Vagina (tissue), 2 donors: ENCODE measurements around the gene ZSWIM7. TPM values are rescaled to one million over a fixed set of nuclear protein-coding genes. Genes with fewer than 3 reads are reported as not detected.

Source experiments
- DNase-seq, 2 donors: peaks; one replicate each; pipeline ENCODE4 v3.0.0-alpha.2; 2017; ENCODE audit errors: extremely low spot score in 2 of 2
- H3K27ac ChIP-seq: fragments of 200-600 bp; sonication (generic); one replicate; pipeline ENCODE4 v1.5.1; 2019
- H3K27me3 ChIP-seq: fragments of 200-600 bp; sonication (generic); one replicate; pipeline ENCODE4 v1.5.1; 2019
- H3K36me3 ChIP-seq, 2 donors: fragments of 200-600 bp; sonication (generic); one replicate each; pipeline ENCODE4 v1.5.1; 2017 to 2019
- H3K4me1 ChIP-seq: fragments of 200-600 bp; sonication (generic); one replicate; pipeline ENCODE4 v1.5.1; 2019
- H3K4me3 ChIP-seq, 2 donors: fragments of 200-600 bp; sonication (generic); 1 replicate in 1 of 2; 2 replicates in 1 of 2; pipeline ENCODE4 v1.5.1; 2016 to 2019
- H3K9me3 ChIP-seq: fragments of 200-600 bp; sonication (generic); one replicate; pipeline ENCODE4 v1.5.1; 2019
- POLR2A ChIP-seq, 2 donors: fragments of 450-650 bp; IDR thresholded peaks; one replicate each; pipeline ENCODE4 v1.6.1; 2017; ENCODE audit warnings: antibody characterized with exemption in 2 of 2, mild to moderate bottlenecking in 2 of 2, moderate library complexity in 2 of 2
- POLR2AphosphoS5 ChIP-seq, 2 donors: sonication (generic); formaldehyde crosslinking; IDR thresholded peaks; one replicate each; pipeline ENCODE4 v1.9.0; 2017; ENCODE audit warnings: antibody characterized with exemption in 2 of 2, mild to moderate bottlenecking in 2 of 2, low read depth in 1 of 2; ENCODE audit not compliant: insufficient read depth in 1 of 2
- intact Hi-C: fragments of 100-400 bp; cut with DNase I; formaldehyde crosslinking; loops from one replicate; pipeline ENCODE4 v1.15.1; 2023
- total RNA-seq: library from RNA; depleted of rRNA; stranded (reverse); fragments of >200 nt; gene quantifications from one replicate; pipeline ENCODE4 v1.2.3, GENCODE V29; 2016
- TF ChIP-seq, protein P1 (sequence below), 3 experiments: fragments of 450-650 bp in 2 of 3; fragments of 200-600 bp in 1 of 3; sonication (generic) in 1 of 3; IDR thresholded peaks; one replicate each; pipeline ENCODE4 v1.5.1; 2017 to 2019; ENCODE audit warnings: antibody characterized with exemption in 3 of 3, mild to moderate bottlenecking in 2 of 3, moderate library complexity in 2 of 3

The ZSWIM7 gene, protein sequence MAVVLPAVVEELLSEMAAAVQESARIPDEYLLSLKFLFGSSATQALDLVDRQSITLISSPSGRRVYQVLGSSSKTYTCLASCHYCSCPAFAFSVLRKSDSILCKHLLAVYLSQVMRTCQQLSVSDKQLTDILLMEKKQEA
- 18.9 TPM for total RNA-seq

DNA sequence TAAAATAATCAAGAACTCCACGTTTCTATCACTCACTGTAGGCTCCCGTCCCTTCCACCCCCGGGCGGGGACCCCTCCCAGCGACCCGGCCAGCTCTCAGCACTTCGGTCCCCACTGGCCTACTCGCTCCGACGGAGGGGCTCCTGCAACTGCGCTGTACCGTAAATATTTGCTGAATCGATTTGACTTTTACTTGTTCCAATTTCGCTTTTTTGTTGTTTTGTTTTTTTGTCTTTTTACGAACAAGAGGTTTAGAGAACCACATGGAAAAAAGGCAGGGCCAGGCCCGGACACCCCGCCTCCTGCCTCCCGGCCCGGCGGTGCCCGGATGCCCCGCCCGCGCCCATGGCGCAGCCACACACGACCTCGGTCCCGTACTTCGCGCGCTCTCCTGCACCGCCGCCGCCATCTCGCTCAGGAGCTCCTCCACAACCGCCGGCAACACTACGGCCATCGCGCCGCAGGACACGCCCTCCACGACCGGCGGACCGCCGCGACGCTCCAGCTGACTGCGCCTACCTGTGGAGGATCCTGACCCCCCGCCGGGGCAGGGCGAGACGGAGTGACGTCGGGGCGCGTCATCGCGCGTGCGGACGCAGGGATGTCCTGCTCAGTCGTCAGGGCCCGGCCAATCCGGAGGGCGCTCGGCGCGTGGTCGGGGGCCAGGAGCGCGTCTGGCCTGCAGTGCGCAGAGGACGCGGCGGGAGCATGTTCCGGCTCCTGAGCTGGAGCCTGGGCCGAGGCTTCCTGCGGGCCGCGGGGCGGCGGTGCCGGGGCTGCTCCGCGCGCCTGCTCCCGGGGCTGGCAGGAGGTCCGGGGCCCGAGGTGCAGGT lies at the start of gene ZSWIM7, which contains the start of gene TTC19:
Gene ZSWIM7, minus strand, starts transcription at position 564 of the 833 bp plus-strand sequence. Its CDS starts 110 bp downstream, at position 454.
Gene TTC19, plus strand, starts transcription at position 684 of the 833 bp plus-strand sequence. Its CDS starts 25 bp downstream, at position 709.
- peak in 1 of 2 donors; percentile 97 for DNase-seq
- Histone ChIP-seq H3K4me1 (peaks cover 17% of the 10 kb centered on the region), H3K27me3 (no peaks in the 10 kb centered on the region), H3K36me3 (peaks cover 0 to 30% of the 10 kb centered on the region in 2 donors), H3K4me3 (peak within 1 kb of the TSS; percentile 71 to 81), H3K9me3 (no peaks in the 10 kb centered on the region), H3K27ac (peak within 1 kb of the TSS; percentile 93)
- TF ChIP-seq POLR2AphosphoS5 (IDR thresholded peaks at IDR 0.05; ENCODE audit: insufficient read depth in 1 of 2, low read depth in 1 of 2) (peak in 1 of 2 donors; percentile 97), POLR2A (IDR thresholded peaks at IDR 0.05) (peak; percentile 79 to 93)
- TF ChIP-seq, protein P1, sequence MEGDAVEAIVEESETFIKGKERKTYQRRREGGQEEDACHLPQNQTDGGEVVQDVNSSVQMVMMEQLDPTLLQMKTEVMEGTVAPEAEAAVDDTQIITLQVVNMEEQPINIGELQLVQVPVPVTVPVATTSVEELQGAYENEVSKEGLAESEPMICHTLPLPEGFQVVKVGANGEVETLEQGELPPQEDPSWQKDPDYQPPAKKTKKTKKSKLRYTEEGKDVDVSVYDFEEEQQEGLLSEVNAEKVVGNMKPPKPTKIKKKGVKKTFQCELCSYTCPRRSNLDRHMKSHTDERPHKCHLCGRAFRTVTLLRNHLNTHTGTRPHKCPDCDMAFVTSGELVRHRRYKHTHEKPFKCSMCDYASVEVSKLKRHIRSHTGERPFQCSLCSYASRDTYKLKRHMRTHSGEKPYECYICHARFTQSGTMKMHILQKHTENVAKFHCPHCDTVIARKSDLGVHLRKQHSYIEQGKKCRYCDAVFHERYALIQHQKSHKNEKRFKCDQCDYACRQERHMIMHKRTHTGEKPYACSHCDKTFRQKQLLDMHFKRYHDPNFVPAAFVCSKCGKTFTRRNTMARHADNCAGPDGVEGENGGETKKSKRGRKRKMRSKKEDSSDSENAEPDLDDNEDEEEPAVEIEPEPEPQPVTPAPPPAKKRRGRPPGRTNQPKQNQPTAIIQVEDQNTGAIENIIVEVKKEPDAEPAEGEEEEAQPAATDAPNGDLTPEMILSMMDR (IDR thresholded peaks at IDR 0.05) = no peak
- intact Hi-C loops = no loop called here

GRCh38 chr17:16048811-16049449 lies 49.4 kb upstream of the ZSWIM7 start:
- peaks cover 3% of the 10 kb centered on the region for H3K9me3 ChIP-seq
- no peak for TF ChIP-seq POLR2A (IDR thresholded peaks at IDR 0.05)
- no peak for TF ChIP-seq POLR2AphosphoS5 (IDR thresholded peaks at IDR 0.05; ENCODE audit: insufficient read depth in 1 of 2, low read depth in 1 of 2)
- TF ChIP-seq, protein P1 (IDR thresholded peaks at IDR 0.05) = no peak
- H3K36me3 ChIP-seq = peaks cover 0 to 51% of the 10 kb centered on the region in 2 donors
- intact Hi-C loops = no loop called here
- no peaks in the 10 kb centered on the region for H3K4me1 ChIP-seq
- H3K4me3 ChIP-seq = no peak overlapping the region
- H3K27ac ChIP-seq = no peak overlapping the region
- DNase-seq = no peak
- no peaks in the 10 kb centered on the region for H3K27me3 ChIP-seq

DNA sequence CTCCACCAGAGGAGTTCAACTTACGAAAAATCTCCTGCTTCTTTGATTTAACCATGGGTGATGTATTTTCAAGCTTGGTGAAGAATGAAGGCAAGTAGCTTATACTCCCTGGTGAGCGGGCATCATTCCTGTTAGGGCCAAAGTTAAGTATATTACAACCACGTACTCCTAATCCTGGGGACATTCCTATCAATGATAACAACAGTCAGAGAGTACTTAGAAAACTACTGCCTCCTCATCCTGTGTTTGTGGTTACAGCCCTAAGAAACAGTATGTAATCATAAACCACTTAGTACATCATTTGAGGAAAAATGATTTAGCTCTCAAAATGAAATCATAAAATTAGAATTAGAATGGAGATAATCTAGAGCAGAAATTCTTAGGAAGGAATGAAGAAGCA lies 47.5 kb upstream of the ZSWIM7 start:
- Histone ChIP-seq H3K4me3 (no peak overlapping the region), H3K36me3 (peaks cover 0 to 52% of the 10 kb centered on the region in 2 donors), H3K4me1 (no peaks in the 10 kb centered on the region), H3K27me3 (no peaks in the 10 kb centered on the region), H3K27ac (no peak overlapping the region), H3K9me3 (no peaks in the 10 kb centered on the region)
- no peak for DNase-seq
- TF ChIP-seq, protein P1 (IDR thresholded peaks at IDR 0.05) = no peak
- TF ChIP-seq POLR2A (IDR thresholded peaks at IDR 0.05) (no peak), POLR2AphosphoS5 (IDR thresholded peaks at IDR 0.05; ENCODE audit: insufficient read depth in 1 of 2, low read depth in 1 of 2) (no peak)
- intact Hi-C loops = no loop called here

DNA sequence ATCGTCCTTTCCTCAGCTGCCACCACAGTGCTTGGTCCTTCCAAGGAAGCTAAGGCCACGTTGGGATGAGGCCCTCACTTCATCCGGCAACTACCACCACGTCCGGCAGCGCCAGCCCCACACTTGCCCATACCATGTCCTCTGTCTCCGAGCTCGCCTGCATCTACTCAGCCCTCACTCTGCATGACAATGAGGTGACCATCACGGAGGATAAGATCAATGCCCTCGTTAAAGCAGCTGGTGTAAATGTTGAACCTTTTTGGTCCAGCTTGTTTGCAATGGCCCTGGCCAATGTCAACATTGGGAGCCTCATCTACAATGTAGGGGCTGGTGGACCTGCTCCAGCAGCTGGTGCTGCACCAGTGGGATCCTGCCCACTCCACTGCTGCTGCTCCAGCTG lies 45.0 kb upstream of the ZSWIM7 start:
- intact Hi-C loops = no loop called here
- DNase-seq = no peak
- TF ChIP-seq POLR2A (IDR thresholded peaks at IDR 0.05) (no peak), POLR2AphosphoS5 (IDR thresholded peaks at IDR 0.05; ENCODE audit: insufficient read depth in 1 of 2, low read depth in 1 of 2) (no peak)
- TF ChIP-seq, protein P1 (IDR thresholded peaks at IDR 0.05) = no peak
- H3K27me3 ChIP-seq = no peaks in the 10 kb centered on the region
- H3K4me3 ChIP-seq = no peak overlapping the region
- no peaks in the 10 kb centered on the region for H3K9me3 ChIP-seq
- no peak overlapping the region for H3K27ac ChIP-seq
- peaks cover 0 to 65% of the 10 kb centered on the region in 2 donors for H3K36me3 ChIP-seq
- H3K4me1 ChIP-seq = no peaks in the 10 kb centered on the region
